ENCODE measurements around the gene GNAL.

The GNAL gene

DNA sequence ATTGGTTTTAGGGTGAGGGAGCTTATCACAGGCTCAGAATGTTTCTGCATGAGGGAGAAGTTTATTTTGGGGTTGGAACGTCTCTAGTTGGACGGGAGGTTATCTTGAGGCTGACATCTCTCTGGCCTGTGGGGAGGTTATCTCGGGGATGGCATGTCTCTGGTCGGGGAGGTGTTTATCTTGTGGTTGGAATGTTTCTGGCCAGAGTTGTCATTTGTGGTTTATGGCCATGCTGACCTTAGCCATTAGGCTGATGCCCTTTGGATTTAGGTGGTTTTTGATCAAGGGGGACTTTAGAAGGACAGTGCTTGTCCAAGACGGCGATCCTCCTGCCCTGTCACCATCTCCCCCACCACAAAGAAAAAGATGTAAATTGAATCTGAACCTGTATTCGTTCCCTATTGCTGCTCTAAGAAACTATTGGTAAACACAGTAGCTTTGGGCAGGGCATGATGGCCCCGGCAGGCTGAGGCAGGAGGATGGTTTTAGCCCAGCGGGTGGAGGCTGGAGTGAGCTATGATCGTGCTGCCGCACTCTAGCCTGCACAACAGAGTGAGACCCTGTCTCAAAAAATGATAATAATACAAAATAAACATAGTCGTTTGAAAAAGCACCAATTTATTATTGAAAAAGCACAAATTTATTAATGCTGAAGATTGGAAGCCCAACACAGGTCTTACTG is 236.9 kb downstream of the GNAL start:
- no peak for TF ChIP-seq CTCF (IDR thresholded peaks at IDR 0.05; ENCODE audit: low read depth, low read length)

DNA sequence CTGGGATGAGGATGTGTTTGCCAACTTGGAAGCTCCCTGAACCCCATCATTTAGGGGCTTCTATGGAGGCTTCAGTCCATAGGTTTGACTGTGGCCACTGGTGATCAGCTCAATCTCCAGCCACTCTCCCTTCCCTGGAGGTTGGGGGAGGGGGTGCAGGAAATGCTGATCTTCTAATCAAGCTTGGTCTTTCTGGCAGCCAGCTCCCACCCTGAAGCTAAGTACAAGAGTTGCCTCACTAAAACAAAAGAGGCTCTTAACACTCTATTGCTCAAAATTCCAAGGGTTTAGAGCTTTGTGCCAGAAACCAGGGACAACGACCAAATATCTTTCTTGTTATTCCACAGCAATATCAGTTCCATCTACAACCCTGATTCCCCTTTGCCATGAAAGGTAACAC is 238.4 kb downstream of the GNAL start:
- no peak for TF ChIP-seq CTCF (IDR thresholded peaks at IDR 0.05; ENCODE audit: low read depth, low read length)
- DNase-seq (ENCODE audit: extremely low read depth, low read depth): no peak

More for the DNA sequence above, 236.9 kb downstream of the GNAL start:
- no peak for DNase-seq (ENCODE audit: extremely low read depth, low read depth)

DNA sequence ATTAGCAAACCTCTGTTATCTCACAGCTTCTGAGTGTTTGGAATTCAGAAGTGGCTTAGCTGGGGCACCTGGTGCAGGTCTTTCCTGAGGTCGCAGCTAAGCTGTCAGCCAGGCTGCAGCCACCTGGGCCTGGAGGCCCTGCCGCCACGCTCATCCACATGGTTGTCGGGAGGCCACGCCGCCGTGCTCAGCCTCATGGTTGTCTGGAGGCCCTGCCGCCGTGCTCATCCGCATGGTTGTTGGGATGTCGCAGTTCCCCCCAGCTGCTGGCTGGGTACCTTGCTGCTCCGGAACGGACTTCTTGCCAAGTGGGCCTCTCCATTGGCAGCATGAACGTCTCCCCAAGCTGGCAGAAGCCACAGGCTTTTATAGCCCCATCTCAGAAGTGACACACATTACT is 243.3 kb downstream of the GNAL start:
- no peak for TF ChIP-seq CTCF (IDR thresholded peaks at IDR 0.05; ENCODE audit: low read depth, low read length)
- no peak for DNase-seq (ENCODE audit: extremely low read depth, low read depth)
